HCT116 (cell line): ENCODE measurements around the gene ZNF423. TPM values are rescaled to one million over a fixed set of nuclear protein-coding genes. Genes with fewer than 3 reads are reported as not detected.

Experiments used
- ATAC-seq: fragments of 200-7000 bp; cut with Tn5 transposase; 2 replicates; pipeline ENCODE4 v1.9.1; 2020; ENCODE audit warnings: mild to moderate bottlenecking, moderate library complexity
- BruUV-seq: library from RNA; stranded (reverse); fragments of 400-500 nt; replicated peaks from 2 replicates; lab custom pipeline; 2021; lab: Mats Ljungman, UMichigan
- CTCF ChIA-PET: fragments of 300-600 bp; sonication (Branson Sonifier 250); formaldehyde crosslinking; loops from one replicate; lab custom pipeline; 2021; ENCODE audit warnings: antibody characterized with exemption; lab: Charles Lee
- POLR2A ChIA-PET: fragments of 300-600, 350-600 bp; sonication (Branson Sonifier 250); formaldehyde crosslinking; loops from one replicate; lab custom pipeline; 2021; ENCODE audit warnings: antibody characterized with exemption; lab: Charles Lee
- RAD21 ChIA-PET, 2 experiments: fragments of 300-600 bp; sonication (Branson Sonifier 250); formaldehyde crosslinking; loops; one replicate each; lab custom pipeline; 2023; ENCODE audit warnings: low total read pairs in 2 of 2; ENCODE audit not compliant: uncharacterized antibody in 2 of 2, unreplicated experiment in 2 of 2, low non-redundant PET in 1 of 2; lab: Charles Lee
- DNase-seq: peaks from one replicate; pipeline ENCODE4 v3.0.0-alpha.2; 2010; ENCODE audit warnings: low read depth, low spot score
- H2AFZ ChIP-seq: fragments of 200-600 bp; shearing (Covaris generic), sonication (generic); 2 replicates; pipeline ENCODE4 v1.6.1; 2017; ENCODE audit warnings: low read depth, mixed run types, mixed read lengths, antibody characterized with exemption, low read length; ENCODE audit not compliant: poor library complexity, severe bottlenecking
- H3K27ac ChIP-seq: 2 replicates; pipeline ENCODE4 v1.5.1; 2012; ENCODE audit warnings: low read depth, low read length
- H3K27me3 ChIP-seq: fragments of 200-600 bp; sonication (generic); 2 replicates; pipeline ENCODE4 v1.6.1; 2016; ENCODE audit warnings: mixed run types, low read length, mixed read lengths; ENCODE audit not compliant: insufficient read depth
- H3K36me3 ChIP-seq, 2 experiments: fragments of 200-500 bp in 1 of 2; fragments of 200-600 bp in 1 of 2; sonication (Bioruptor generic) in 1 of 2; sonication (generic) in 1 of 2; 2 replicates each; pipeline versions ENCODE4 v1.5.1 to v1.6.1; 2014 to 2016; ENCODE audit warnings: low read length in 2 of 2, inconsistent platforms in 1 of 2, mixed read lengths in 1 of 2, mixed run types in 1 of 2; ENCODE audit not compliant: insufficient read depth in 2 of 2, control insufficient read depth in 1 of 2
- H3K4me1 ChIP-seq, 2 experiments: fragments of 200-600 bp in 1 of 2; sonication (generic) in 1 of 2; 2 replicates each; pipeline versions ENCODE4 v1.5.1 to v1.6.1; 2012 to 2017; ENCODE audit warnings: low read length in 2 of 2, inconsistent platforms in 1 of 2, mild to moderate bottlenecking in 1 of 2, mixed read lengths in 1 of 2, mixed run types in 1 of 2, moderate library complexity in 1 of 2; ENCODE audit not compliant: insufficient read depth in 2 of 2, control insufficient read depth in 1 of 2
- H3K4me2 ChIP-seq: fragments of 200-600 bp; sonication (generic); 2 replicates; pipeline ENCODE4 v1.6.1; 2017; ENCODE audit warnings: mixed run types, low read length, mixed read lengths
- H3K4me3 ChIP-seq, 2 experiments: fragments of 200-600 bp in 1 of 2; sonication (generic) in 1 of 2; replicated peaks in 1 of 2; 2 replicates each; pipeline ENCODE4 v1.5.1; 2011 to 2016; ENCODE audit warnings: low read length in 2 of 2, control low read depth in 1 of 2, low read depth in 1 of 2, mild to moderate bottlenecking in 1 of 2, mixed read lengths in 1 of 2, mixed run types in 1 of 2
- H3K79me2 ChIP-seq: fragments of 200-600 bp; sonication (generic); 2 replicates; pipeline ENCODE4 v1.6.1; 2017; ENCODE audit warnings: mild to moderate bottlenecking, mixed run types, low read length, moderate library complexity, mixed read lengths; ENCODE audit not compliant: insufficient read depth
- H3K9ac ChIP-seq: fragments of 200-600 bp; sonication (generic); 2 replicates; pipeline ENCODE4 v1.6.1; 2016; ENCODE audit warnings: low read length, mixed read lengths
- H3K9me2 ChIP-seq: fragments of 200-600 bp; sonication (generic), shearing (Covaris generic); 2 replicates; pipeline ENCODE4 v1.6.1; 2017; ENCODE audit warnings: mixed run types, mild to moderate bottlenecking, moderate library complexity; ENCODE audit not compliant: insufficient read depth
- H3K9me3 ChIP-seq, 2 experiments: fragments of 200-500 bp in 1 of 2; fragments of 200-600 bp in 1 of 2; sonication (Bioruptor generic) in 1 of 2; sonication (generic) in 1 of 2; 2 replicates each; pipeline ENCODE4 v1.6.1; 2014 to 2017; ENCODE audit warnings: low read length in 2 of 2, mixed read lengths in 2 of 2, inconsistent platforms in 1 of 2, low read depth in 1 of 2, mild to moderate bottlenecking in 1 of 2, mixed run types in 1 of 2, moderate library complexity in 1 of 2; ENCODE audit not compliant: control insufficient read depth in 1 of 2, insufficient read depth in 1 of 2
- H4K20me1 ChIP-seq: fragments of 200-600 bp; sonication (generic), shearing (Covaris generic); 2 replicates; pipeline ENCODE4 v1.6.1; 2017; ENCODE audit warnings: mixed run types, mild to moderate bottlenecking, moderate library complexity; ENCODE audit not compliant: insufficient read depth
- CBX3 ChIP-seq: IDR thresholded peaks from 2 replicates; pipeline ENCODE4 v1.6.1; 2012; ENCODE audit warnings: low read depth
- CEBPB ChIP-seq: IDR thresholded peaks from 2 replicates; pipeline ENCODE4 v1.6.1; 2012; ENCODE audit warnings: low read depth
- CTCF ChIP-seq, 3 experiments: fragments of 200-600 bp in 1 of 3; sonication (generic) in 1 of 3; IDR thresholded peaks in 2 of 3; conservative IDR thresholded peaks in 1 of 3; 2 replicates each; pipeline ENCODE4 v1.5.1; 2012 to 2017; ENCODE audit warnings: low read depth in 2 of 3, low read length in 2 of 3, antibody characterized with exemption in 1 of 3, borderline replicate concordance in 1 of 3, control low read depth in 1 of 3, mild to moderate bottlenecking in 1 of 3, mixed read lengths in 1 of 3, mixed run types in 1 of 3, moderate library complexity in 1 of 3; ENCODE audit not compliant: insufficient read depth in 1 of 3
- POLR2A ChIP-seq: IDR thresholded peaks from 2 replicates; pipeline ENCODE4 v1.7.0; 2011; ENCODE audit warnings: borderline replicate concordance; ENCODE audit not compliant: insufficient read depth, insufficient read length; ENCODE audit errors: extremely low read depth
- ZNF274 ChIP-seq: fragments of 200-500 bp; sonication (Bioruptor generic); IDR thresholded peaks from 2 replicates; pipeline ENCODE4 v1.6.1; 2014; ENCODE audit warnings: mild to moderate bottlenecking, low read depth, low read length, inconsistent platforms
- intact Hi-C: fragments of 100-400 bp; cut with micrococcal nuclease; formaldehyde crosslinking; loops from 2 replicates; pipeline ENCODE4 v1.10.0; 2022
- total RNA-seq: library from RNA; stranded (reverse); gene quantifications from one replicate; pipeline ENCODE4 v1.2.1, GENCODE V29; 2021; ENCODE audit not compliant: unreplicated experiment

Gene ZNF423
- total RNA-seq, 1 experiment from 2014 or later, result 0.22 TPM

- Histone ChIP-seq H3K27me3 (peaks cover 9% of the 10 kb centered on the region; the same call in 1 of the 2 replicates), H3K4me3 (no peak overlapping the region), H3K9me3 (no peaks in the 10 kb centered on the region), H4K20me1 (no peaks in the 10 kb centered on the region), H3K4me1 (no peaks in the 10 kb centered on the region; a peak in 1 of 4 replicates), H3K27ac (no peak overlapping the region), H3K9me2 (no peaks in the 10 kb centered on the region), H3K4me2 (peak overlapping the region; percentile 2; the same call in 1 of the 2 replicates), H3K9ac (no peak overlapping the region), H3K79me2 (no peaks in the 10 kb centered on the region), H2AFZ (no peak overlapping the region), H3K36me3 (no peaks in the 10 kb centered on the region)
- ATAC-seq (no peak), DNase-seq (no peak)
- RAD21 ChIA-PET, result interaction anchor here in 1 of 2 experiments (0.5 kb wide), 1 partner anchor 108 kb away, joined by 3 read pairs; no protein-coding TSS in a partner anchor
- POLR2A ChIA-PET, result no interaction called here
- CTCF ChIA-PET, result no interaction called here
- intact Hi-C loops, result loop anchor here (10.0 kb wide), 1 partner anchor 140 kb away; no protein-coding TSS in a partner anchor
- TF ChIP-seq POLR2A, result no peak
- TF ChIP-seq CEBPB, result no peak
- no peak for TF ChIP-seq CTCF (IDR thresholded peaks at IDR 0.05 in 2 of 3, conservative IDR thresholded peaks at IDR 0.05 in 1 of 3; ENCODE audit: borderline replicate concordance in 1 of 3, insufficient read depth in 1 of 3, low read depth in 2 of 3, low read length in 2 of 3)
- no peak for TF ChIP-seq ZNF274
- no peak for TF ChIP-seq CBX3
- BruUV-seq, result no TSS peak
Observed at GRCh38 chr16:49754495-49755312, 101.2 kb downstream of the ZNF423 start.
